Breast epithelium (tissue), 4 donors: ENCODE data around the gene CEP120. TPM values are rescaled to one million over a fixed set of nuclear protein-coding genes. Genes with fewer than 3 reads are reported as not detected.

Experiments used
- DNase-seq, 2 donors: peaks; one replicate each; pipeline ENCODE4 v3.0.0-alpha.2; 2019; ENCODE audit warnings: low spot score in 2 of 2
- H3K27ac ChIP-seq, 2 donors: fragments of 200-600 bp; sonication (generic) in 1 of 2; one replicate each; pipeline ENCODE4 v1.5.1; 2016 to 2019; ENCODE audit warnings: mild to moderate bottlenecking in 1 of 2
- H3K27me3 ChIP-seq, 2 donors: fragments of 200-600 bp; sonication (generic) in 1 of 2; one replicate each; pipeline versions ENCODE4 v1.5.1 to v1.6.0; 2017 to 2019; ENCODE audit warnings: control low read depth in 1 of 2, mild to moderate bottlenecking in 1 of 2
- H3K36me3 ChIP-seq: fragments of 200-600 bp; one replicate; pipeline ENCODE4 v1.5.1; 2019
- H3K4me1 ChIP-seq, 2 donors: fragments of 200-600 bp; sonication (generic); one replicate each; pipeline ENCODE4 v1.5.1; 2016 to 2019; ENCODE audit warnings: control low read depth in 1 of 2
- H3K4me3 ChIP-seq, 3 donors: fragments of 200-600 bp; sonication (generic); 1 replicate in 2 of 3; 2 replicates in 1 of 3; pipeline ENCODE4 v1.5.1; 2016 to 2019; ENCODE audit warnings: mild to moderate bottlenecking in 3 of 3, moderate library complexity in 2 of 3
- H3K9me3 ChIP-seq, 2 donors: fragments of 200-600 bp; sonication (generic) in 1 of 2; one replicate each; pipeline ENCODE4 v1.5.1; 2016 to 2019; ENCODE audit warnings: control low read depth in 1 of 2
- CTCF ChIP-seq, 3 donors: fragments of 450-650 bp; IDR thresholded peaks; one replicate each; pipeline ENCODE4 v1.5.1; 2016 to 2017; ENCODE audit warnings: antibody characterized with exemption in 3 of 3, mild to moderate bottlenecking in 3 of 3, moderate library complexity in 3 of 3
- POLR2A ChIP-seq: fragments of 450-650 bp; IDR thresholded peaks from one replicate; pipeline ENCODE4 v1.6.1; 2016; ENCODE audit warnings: antibody characterized with exemption, mild to moderate bottlenecking, moderate library complexity
- POLR2AphosphoS5 ChIP-seq, 3 donors: sonication (generic); formaldehyde crosslinking; IDR thresholded peaks; one replicate each; pipeline ENCODE4 v1.6.1; 2017; ENCODE audit warnings: antibody characterized with exemption in 3 of 3
- intact Hi-C: fragments of 100-400 bp; cut with DNase I; formaldehyde crosslinking; loops from one replicate; pipeline ENCODE4 v1.15.1; 2023; ENCODE audit warnings: low total_unique reads
- total RNA-seq, 3 donors: library from RNA; depleted of rRNA; stranded (reverse); fragments of >200 nt; gene quantifications; one replicate each; pipeline ENCODE4 v1.1.0, GENCODE V29; 2016

The CEP120 gene
- total RNA-seq, 3 donors from 2014 or later = 18.7 to 30.7 (median 23.3) TPM

- intact Hi-C loops = no loop called here
Observed at GRCh38 chr5:123448017-123448617, 24.9 kb upstream of the CEP120 start.

GRCh38 chr5:123444016-123444415, 20.8 kb upstream of the CEP120 start:
- Histone ChIP-seq H3K4me1 (no peaks in the 10 kb centered on the region), H3K27me3 (no peaks in the 10 kb centered on the region), H3K9me3 (no peaks in the 10 kb centered on the region), H3K4me3 (no peak overlapping the region), H3K27ac (no peak overlapping the region), H3K36me3 (no peaks in the 10 kb centered on the region)
- TF ChIP-seq POLR2A (no peak), POLR2AphosphoS5 (IDR thresholded peaks at IDR 0.05) (no peak), CTCF (IDR thresholded peaks at IDR 0.05) (no peak)
- intact Hi-C loops = no loop called here
- no peak for DNase-seq

More at GRCh38 chr5:123448017-123448617, 24.9 kb upstream of the CEP120 start:
- Histone ChIP-seq H3K36me3 (no peaks in the 10 kb centered on the region), H3K4me3 (no peak overlapping the region), H3K27ac (no peak overlapping the region), H3K4me1 (no peaks in the 10 kb centered on the region), H3K9me3 (no peaks in the 10 kb centered on the region), H3K27me3 (no peaks in the 10 kb centered on the region)
- TF ChIP-seq POLR2A = no peak
- TF ChIP-seq CTCF (IDR thresholded peaks at IDR 0.05) = no peak
- no peak for TF ChIP-seq POLR2AphosphoS5 (IDR thresholded peaks at IDR 0.05)
- no peak for DNase-seq

GRCh38 chr5:123441408-123441807, 18.2 kb upstream of the CEP120 start:
- no peaks in the 10 kb centered on the region for H3K36me3 ChIP-seq
- intact Hi-C loops = no loop called here
- H3K4me3 ChIP-seq = no peak overlapping the region
- H3K27me3 ChIP-seq = no peaks in the 10 kb centered on the region
- H3K4me1 ChIP-seq = no peaks in the 10 kb centered on the region
- no peak for DNase-seq
- H3K9me3 ChIP-seq = no peaks in the 10 kb centered on the region
- TF ChIP-seq POLR2A (no peak), POLR2AphosphoS5 (IDR thresholded peaks at IDR 0.05) (no peak)
- H3K27ac ChIP-seq = no peak overlapping the region

- intact Hi-C loops = no loop called here
- H3K4me1 ChIP-seq = no peaks in the 10 kb centered on the region
- no peaks in the 10 kb centered on the region for H3K27me3 ChIP-seq
- no peaks in the 10 kb centered on the region for H3K9me3 ChIP-seq
- H3K4me3 ChIP-seq = no peak overlapping the region
- H3K36me3 ChIP-seq = no peaks in the 10 kb centered on the region
- no peak overlapping the region for H3K27ac ChIP-seq
- TF ChIP-seq POLR2A = no peak
- no peak for TF ChIP-seq POLR2AphosphoS5 (IDR thresholded peaks at IDR 0.05)
- no peak for TF ChIP-seq CTCF (IDR thresholded peaks at IDR 0.05)
- DNase-seq = no peak
Observed at GRCh38 chr5:123440456-123441181, 17.4 kb upstream of the CEP120 start.

GRCh38 chr5:123439709-123440108, 16.5 kb upstream of the CEP120 start:
- intact Hi-C loops = no loop called here
- TF ChIP-seq CTCF (IDR thresholded peaks at IDR 0.05) = no peak
- no peak for TF ChIP-seq POLR2A
- no peak for TF ChIP-seq POLR2AphosphoS5 (IDR thresholded peaks at IDR 0.05)
- H3K9me3 ChIP-seq = no peaks in the 10 kb centered on the region
- no peaks in the 10 kb centered on the region for H3K4me1 ChIP-seq
- H3K27me3 ChIP-seq = no peaks in the 10 kb centered on the region
- no peak overlapping the region for H3K4me3 ChIP-seq
- no peak overlapping the region for H3K27ac ChIP-seq
- no peak for DNase-seq
- H3K36me3 ChIP-seq = no peaks in the 10 kb centered on the region
